CD4-positive, alpha-beta T cell (primary cell): ENCODE results near the gene AMFR. TPM values are rescaled to one million over a fixed set of nuclear protein-coding genes. Genes with fewer than 3 reads are reported as not detected.

Source experiments
- ATAC-seq: fragments of 200-7000 bp; cut with Tn5 transposase; one replicate; pipeline ENCODE4 v1.10.0; 2022; ENCODE audit warnings: mild to moderate bottlenecking; ENCODE audit not compliant: poor library complexity
- CTCF ChIA-PET: fragments of 350-600 bp; sonication (Branson Sonifier 250); formaldehyde crosslinking; loops from one replicate; lab custom pipeline; 2021; ENCODE audit warnings: antibody characterized with exemption, inconsistent platforms; lab: Charles Lee
- POLR2A ChIA-PET: fragments of 350-600 bp; sonication (Branson Sonifier 250); formaldehyde crosslinking; loops from one replicate; lab custom pipeline; 2021; ENCODE audit warnings: antibody characterized with exemption, inconsistent platforms; lab: Charles Lee
- DNase-seq, 14 experiments: peaks; one replicate each; pipeline ENCODE4 v3.0.0-alpha.2; 2013 to 2020; ENCODE audit warnings: mixed read lengths in 2 of 14
- H3K27ac ChIP-seq, 2 donors: one replicate each; pipeline versions ENCODE4 v1.5.1 to v1.7.0; 2013; ENCODE audit warnings: low read length in 2 of 2, low read depth in 1 of 2, mild to moderate bottlenecking in 1 of 2
- H3K27me3 ChIP-seq, 2 experiments: 1 replicate in 1 of 2; 2 replicates in 1 of 2; pipeline versions ENCODE4 v1.6.1 to v1.7.0; 2013; ENCODE audit warnings: low read length in 2 of 2, control low read depth in 1 of 2, mild to moderate bottlenecking in 1 of 2, moderate library complexity in 1 of 2; ENCODE audit not compliant: insufficient read depth in 2 of 2, control insufficient read depth in 1 of 2
- H3K36me3 ChIP-seq: one replicate; pipeline ENCODE4 v1.6.1; 2013; ENCODE audit warnings: low read length, control low read depth; ENCODE audit not compliant: insufficient read depth
- H3K4me1 ChIP-seq: one replicate; pipeline ENCODE4 v1.6.1; 2013; ENCODE audit warnings: low read length, control low read depth; ENCODE audit not compliant: insufficient read depth
- H3K4me3 ChIP-seq: one replicate; pipeline ENCODE4 v1.5.1; 2013; ENCODE audit warnings: mild to moderate bottlenecking, low read length, moderate library complexity
- H3K9me3 ChIP-seq, 2 experiments: 1 replicate in 1 of 2; 2 replicates in 1 of 2; pipeline versions ENCODE4 v1.6.1 to v1.7.0; 2013; ENCODE audit warnings: low read length in 2 of 2, mild to moderate bottlenecking in 2 of 2, control low read depth in 1 of 2, moderate library complexity in 1 of 2; ENCODE audit not compliant: control insufficient read depth in 1 of 2, insufficient read depth in 1 of 2
- H3K27ac Mint-ChIP-seq: one replicate; pipeline ENCODE4 v1.8.0; 2020; ENCODE audit warnings: mixed read lengths
- H3K27me3 Mint-ChIP-seq: one replicate; pipeline ENCODE4 v1.8.0; 2021; ENCODE audit warnings: mixed read lengths
- H3K36me3 Mint-ChIP-seq: one replicate; pipeline ENCODE4 v1.8.0; 2021; ENCODE audit warnings: low read depth, mixed read lengths
- H3K4me1 Mint-ChIP-seq: one replicate; pipeline ENCODE4 v1.8.0; 2021; ENCODE audit warnings: low read depth, mixed read lengths
- H3K4me3 Mint-ChIP-seq: one replicate; pipeline ENCODE4 v1.8.0; 2020; ENCODE audit warnings: mild to moderate bottlenecking, mixed read lengths
- H3K9me3 Mint-ChIP-seq: one replicate; pipeline ENCODE4 v1.8.0; 2020; ENCODE audit warnings: mixed read lengths
- CTCF ChIP-seq: fragments of 200-600 bp; IDR thresholded peaks from one replicate; pipeline ENCODE4 v1.8.0; 2022; ENCODE audit warnings: antibody characterized with exemption, mild to moderate bottlenecking
- intact Hi-C, 2 experiments: fragments of 100-400 bp; cut with DNase I in 1 of 2; cut with micrococcal nuclease in 1 of 2; formaldehyde crosslinking; loops; one replicate each; pipeline versions ENCODE4 v1.15.1 to v1.9.0; 2023 to 2025; cut with DNase I, micrococcal nuclease
- total RNA-seq, 174 experiments: library from RNA in 2 of 174; stranded (reverse) in 2 of 174; gene quantifications; one replicate each; pipeline ENCODE4 v1.2.3 and lab custom pipeline; 2021 to 2026

AMFR gene
- total RNA-seq, 2 experiments from 2014 or later, result 79.2 to 83.8 TPM

GRCh38 chr16:56336071-56336688 lies 89.2 kb downstream of the AMFR start:
- H3K4me3 ChIP-seq, result no peak overlapping the region
- ChIA-PET POLR2A (no interaction called here), CTCF (no interaction called here)
- no peaks in the 10 kb centered on the region for H3K4me1 Mint-ChIP-seq
- no peaks in the 10 kb centered on the region for H3K36me3 Mint-ChIP-seq
- H3K36me3 ChIP-seq, result no peaks in the 10 kb centered on the region
- no peak overlapping the region for H3K27ac ChIP-seq
- ATAC-seq, result no peak
- no peaks in the 10 kb centered on the region for H3K27me3 Mint-ChIP-seq
- no peaks in the 10 kb centered on the region for H3K9me3 Mint-ChIP-seq
- H3K4me1 ChIP-seq, result no peaks in the 10 kb centered on the region
- H3K27ac Mint-ChIP-seq, result no peak overlapping the region
- DNase-seq, result no peak
- H3K4me3 Mint-ChIP-seq, result no peak overlapping the region
- no peaks in the 10 kb centered on the region for H3K9me3 ChIP-seq
- TF ChIP-seq CTCF, result no peak
- intact Hi-C loops, result no loop called here
- no peaks in the 10 kb centered on the region for H3K27me3 ChIP-seq

- no peaks in the 10 kb centered on the region for H3K27me3 ChIP-seq
- H3K4me1 ChIP-seq, result no peaks in the 10 kb centered on the region
- no peak overlapping the region for H3K4me3 ChIP-seq
- H3K36me3 ChIP-seq, result no peaks in the 10 kb centered on the region
- H3K36me3 Mint-ChIP-seq, result no peaks in the 10 kb centered on the region
- H3K27ac ChIP-seq, result no peak overlapping the region
- H3K9me3 ChIP-seq, result no peaks in the 10 kb centered on the region
- TF ChIP-seq CTCF, result no peak
- H3K4me3 Mint-ChIP-seq, result no peak overlapping the region
- ATAC-seq (no peak), DNase-seq (no peak)
- CTCF ChIA-PET, result no interaction called here
- H3K9me3 Mint-ChIP-seq, result no peaks in the 10 kb centered on the region
- no peak overlapping the region for H3K27ac Mint-ChIP-seq
- POLR2A ChIA-PET, result no interaction called here
- intact Hi-C loops, result no loop called here
- H3K4me1 Mint-ChIP-seq, result no peaks in the 10 kb centered on the region
- no peaks in the 10 kb centered on the region for H3K27me3 Mint-ChIP-seq
Measured at GRCh38 chr16:56334761-56335160, 90.6 kb downstream of the AMFR start.

- no peak for ATAC-seq
Measured at GRCh38 chr16:56332464-56333079, 92.8 kb downstream of the AMFR start.

More at GRCh38 chr16:56332464-56333079, 92.8 kb downstream of the AMFR start:
- no peaks in the 10 kb centered on the region for H3K4me1 Mint-ChIP-seq
- no peaks in the 10 kb centered on the region for H3K27me3 ChIP-seq
- no peak overlapping the region for H3K27ac Mint-ChIP-seq
- intact Hi-C loops, result no loop called here
- no peak for TF ChIP-seq CTCF
- POLR2A ChIA-PET, result interaction anchor here (0.7 kb wide), 1 partner anchor 469 kb away, joined by 3 read pairs; no protein-coding TSS in a partner anchor
- CTCF ChIA-PET, result no interaction called here
- H3K27ac ChIP-seq, result no peak overlapping the region
- no peaks in the 10 kb centered on the region for H3K36me3 ChIP-seq
- no peaks in the 10 kb centered on the region for H3K9me3 Mint-ChIP-seq
- DNase-seq, result no peak
- H3K4me1 ChIP-seq, result no peaks in the 10 kb centered on the region
- H3K9me3 ChIP-seq, result no peaks in the 10 kb centered on the region
- H3K4me3 ChIP-seq, result no peak overlapping the region
- H3K27me3 Mint-ChIP-seq, result no peaks in the 10 kb centered on the region
- H3K36me3 Mint-ChIP-seq, result no peaks in the 10 kb centered on the region
- no peak overlapping the region for H3K4me3 Mint-ChIP-seq
